ENCODE results near the gene AP1S2.

AP1S2 gene

DNA sequence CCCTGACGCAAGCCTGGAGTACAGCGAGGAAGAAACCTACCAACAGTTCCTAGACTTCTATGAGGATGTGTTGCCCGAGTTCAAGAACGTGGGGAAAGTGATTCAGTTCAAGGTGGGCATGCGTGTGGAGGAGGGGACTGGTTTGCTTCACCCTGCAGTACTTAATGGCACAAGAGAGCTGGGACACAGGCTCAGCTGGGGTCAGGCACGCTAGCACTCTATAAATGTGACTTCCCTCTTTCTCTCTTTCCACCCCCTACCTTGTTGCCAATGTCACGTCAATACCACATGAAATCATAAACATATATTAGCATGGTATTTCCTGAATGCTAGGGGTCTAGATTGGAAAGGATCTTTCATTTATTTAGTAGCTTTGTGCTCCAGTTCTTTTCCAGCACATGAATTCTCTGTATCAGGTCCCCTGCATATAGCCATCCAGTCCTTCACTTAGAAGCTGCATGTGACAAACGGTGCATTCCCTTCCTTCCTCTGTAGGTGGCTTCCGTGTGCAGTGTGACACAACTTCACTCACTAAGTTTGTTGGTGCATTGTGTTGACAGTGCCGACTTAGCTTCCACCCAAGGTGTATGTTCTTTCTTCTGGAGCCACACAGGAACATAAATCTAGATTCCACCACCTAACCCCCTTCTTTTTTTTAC, 38.7 kb downstream of the AP1S2 start:
- Histone ChIP-seq H3K4me3 (ENCODE audit: severe bottlenecking) (no peak overlapping the region), H3K27ac (ENCODE audit: poor library complexity, severe bottlenecking) (no peak overlapping the region), H3K9me3 (ENCODE audit: severe bottlenecking) (no peaks in the 10 kb centered on the region), H3K27me3 (ENCODE audit: insufficient read depth, poor library complexity, severe bottlenecking) (no peaks in the 10 kb centered on the region), H3K36me3 (ENCODE audit: low read depth) (no peaks in the 10 kb centered on the region; the same call in 1 of the 2 replicates), H3K4me1 (ENCODE audit: insufficient read depth, poor library complexity, severe bottlenecking) (no peaks in the 10 kb centered on the region)
- TF ChIP-seq, protein P1, sequence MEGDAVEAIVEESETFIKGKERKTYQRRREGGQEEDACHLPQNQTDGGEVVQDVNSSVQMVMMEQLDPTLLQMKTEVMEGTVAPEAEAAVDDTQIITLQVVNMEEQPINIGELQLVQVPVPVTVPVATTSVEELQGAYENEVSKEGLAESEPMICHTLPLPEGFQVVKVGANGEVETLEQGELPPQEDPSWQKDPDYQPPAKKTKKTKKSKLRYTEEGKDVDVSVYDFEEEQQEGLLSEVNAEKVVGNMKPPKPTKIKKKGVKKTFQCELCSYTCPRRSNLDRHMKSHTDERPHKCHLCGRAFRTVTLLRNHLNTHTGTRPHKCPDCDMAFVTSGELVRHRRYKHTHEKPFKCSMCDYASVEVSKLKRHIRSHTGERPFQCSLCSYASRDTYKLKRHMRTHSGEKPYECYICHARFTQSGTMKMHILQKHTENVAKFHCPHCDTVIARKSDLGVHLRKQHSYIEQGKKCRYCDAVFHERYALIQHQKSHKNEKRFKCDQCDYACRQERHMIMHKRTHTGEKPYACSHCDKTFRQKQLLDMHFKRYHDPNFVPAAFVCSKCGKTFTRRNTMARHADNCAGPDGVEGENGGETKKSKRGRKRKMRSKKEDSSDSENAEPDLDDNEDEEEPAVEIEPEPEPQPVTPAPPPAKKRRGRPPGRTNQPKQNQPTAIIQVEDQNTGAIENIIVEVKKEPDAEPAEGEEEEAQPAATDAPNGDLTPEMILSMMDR (IDR thresholded peaks at IDR 0.05; ENCODE audit: poor library complexity, severe bottlenecking): no peak
- ATAC-seq (ENCODE audit: low read depth): no peak
- no peak for DNase-seq (ENCODE audit: low spot score)

DNA sequence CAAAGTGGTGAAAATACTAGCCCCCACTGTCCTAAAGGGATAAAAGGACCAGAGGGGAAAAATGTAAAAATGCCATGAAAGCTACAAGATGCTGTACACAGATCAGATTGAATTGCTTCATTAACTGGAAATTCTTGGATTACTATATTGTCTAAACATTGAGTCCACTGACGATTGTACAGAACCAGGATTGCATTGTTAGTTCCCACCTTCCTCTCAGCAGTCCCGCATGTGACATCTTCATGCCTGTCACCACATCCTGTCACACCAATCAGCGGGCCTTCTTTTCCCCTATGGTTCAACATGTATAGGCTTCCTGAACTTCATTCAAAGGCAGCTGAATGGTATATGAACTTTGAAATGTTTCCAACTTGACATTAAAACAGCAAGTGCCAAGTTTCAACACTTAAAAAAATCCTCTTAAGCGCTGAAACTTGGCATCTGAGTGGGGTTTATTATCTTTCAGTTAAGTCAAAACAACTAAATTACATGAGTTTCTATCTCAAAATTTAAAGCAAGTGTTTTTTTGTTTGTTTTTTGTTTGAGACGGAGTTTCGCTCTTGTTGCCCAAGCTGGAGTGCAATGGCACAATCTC, 39.7 kb downstream of the AP1S2 start:
- Histone ChIP-seq H3K4me3 (ENCODE audit: severe bottlenecking) (no peak overlapping the region), H3K4me1 (ENCODE audit: insufficient read depth, poor library complexity, severe bottlenecking) (no peaks in the 10 kb centered on the region), H3K27me3 (ENCODE audit: insufficient read depth, poor library complexity, severe bottlenecking) (no peaks in the 10 kb centered on the region), H3K27ac (ENCODE audit: poor library complexity, severe bottlenecking) (no peak overlapping the region), H3K9me3 (ENCODE audit: severe bottlenecking) (no peaks in the 10 kb centered on the region), H3K36me3 (ENCODE audit: low read depth) (no peaks in the 10 kb centered on the region; the same call in 1 of the 2 replicates)
- no peak for DNase-seq (ENCODE audit: low spot score)
- no peak for ATAC-seq (ENCODE audit: low read depth)
- TF ChIP-seq, protein P1 (IDR thresholded peaks at IDR 0.05; ENCODE audit: poor library complexity, severe bottlenecking): no peak

DNA sequence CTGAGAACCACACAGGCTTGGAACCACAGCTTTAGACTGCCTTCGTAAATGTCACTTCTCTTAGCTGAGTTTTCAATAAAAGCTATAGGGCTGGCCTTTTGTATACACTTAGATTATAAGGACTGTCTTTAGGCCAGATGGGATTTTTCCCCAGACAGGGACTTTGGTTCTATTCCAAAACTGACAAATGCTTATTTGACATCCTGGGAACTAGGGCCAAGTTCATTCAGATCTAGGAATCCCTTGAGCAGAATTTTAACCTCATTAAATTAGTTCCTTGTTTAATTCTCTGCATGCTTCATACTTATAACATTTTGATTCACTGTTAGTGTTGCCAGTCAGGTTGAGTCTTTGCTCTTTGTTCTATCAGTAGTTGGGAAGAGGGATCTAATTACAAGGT, 41.2 kb downstream of the AP1S2 start:
- no peak for DNase-seq (ENCODE audit: low spot score)
- H3K4me3 ChIP-seq (ENCODE audit: severe bottlenecking): no peak overlapping the region
- H3K4me1 ChIP-seq (ENCODE audit: insufficient read depth, poor library complexity, severe bottlenecking): no peaks in the 10 kb centered on the region
- no peak overlapping the region for H3K27ac ChIP-seq (ENCODE audit: poor library complexity, severe bottlenecking)
- TF ChIP-seq, protein P1 (IDR thresholded peaks at IDR 0.05; ENCODE audit: poor library complexity, severe bottlenecking): no peak
- H3K9me3 ChIP-seq (ENCODE audit: severe bottlenecking): no peaks in the 10 kb centered on the region
- no peaks in the 10 kb centered on the region; the same call in 1 of the 2 replicates for H3K36me3 ChIP-seq (ENCODE audit: low read depth)
- H3K27me3 ChIP-seq (ENCODE audit: insufficient read depth, poor library complexity, severe bottlenecking): no peaks in the 10 kb centered on the region
- no peak for ATAC-seq (ENCODE audit: low read depth)

DNA sequence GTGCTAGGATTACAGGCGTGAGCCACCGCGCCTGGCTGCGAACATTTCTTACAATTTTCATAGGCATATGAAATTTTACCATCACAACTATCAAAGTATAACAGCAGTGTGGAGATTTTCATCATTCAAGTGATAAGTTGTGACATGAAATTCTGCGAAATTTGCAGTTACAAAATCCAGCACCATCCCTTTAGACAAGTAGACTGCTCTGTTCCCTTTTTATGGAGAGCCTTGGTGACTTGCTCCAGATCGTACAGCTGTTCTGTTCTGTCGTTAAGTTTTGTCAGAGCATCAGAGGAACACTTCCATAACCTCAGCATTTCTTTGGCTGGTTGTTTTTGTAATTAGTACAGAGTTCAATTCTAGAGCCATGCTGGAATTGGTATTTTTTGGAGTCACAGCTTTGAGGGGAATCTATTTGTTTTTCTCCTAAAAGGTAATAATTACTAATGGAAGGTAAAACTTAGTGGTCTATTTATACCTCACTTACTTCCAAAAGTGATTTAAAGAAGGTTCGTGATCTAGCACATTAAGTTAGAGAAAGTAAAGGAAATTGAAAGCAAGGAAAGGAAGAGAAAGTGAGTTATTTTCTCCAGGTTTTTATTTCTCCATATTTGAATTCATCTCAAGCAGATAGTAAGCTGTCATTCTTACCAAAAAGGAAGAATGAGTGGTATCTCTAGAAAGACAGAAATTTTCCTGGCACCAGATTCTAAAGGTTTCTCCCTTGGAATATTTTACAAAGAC, 42.2 kb downstream of the AP1S2 start:
- Histone ChIP-seq H3K36me3 (ENCODE audit: low read depth) (no peaks in the 10 kb centered on the region; the same call in 1 of the 2 replicates), H3K4me3 (ENCODE audit: severe bottlenecking) (no peak overlapping the region), H3K9me3 (ENCODE audit: severe bottlenecking) (no peaks in the 10 kb centered on the region), H3K27me3 (ENCODE audit: insufficient read depth, poor library complexity, severe bottlenecking) (no peaks in the 10 kb centered on the region), H3K4me1 (ENCODE audit: insufficient read depth, poor library complexity, severe bottlenecking) (no peaks in the 10 kb centered on the region), H3K27ac (ENCODE audit: poor library complexity, severe bottlenecking) (no peak overlapping the region)
- ATAC-seq (ENCODE audit: low read depth) (no peak), DNase-seq (ENCODE audit: low spot score) (no peak)
- TF ChIP-seq, protein P1 (IDR thresholded peaks at IDR 0.05; ENCODE audit: poor library complexity, severe bottlenecking): no peak
